SU-DHL-6 (cell line): Measurements from ENCODE around the gene SORCS2.
A peak's percentile ranks its signal among the peaks of the same experiment; 100 is the strongest.

Experiments
- H2AFZ ChIP-seq: fragments of 200-600 bp; sonication (generic); 2 replicates; pipeline ENCODE4 v1.6.1; 2014; ENCODE audit warnings: low read depth, mild to moderate bottlenecking, moderate library complexity, mixed read lengths, antibody characterized with exemption, low read length; ENCODE audit not compliant: severe bottlenecking
- H3F3A ChIP-seq: fragments of 200-600 bp; shearing (Covaris generic); 2 replicates; pipeline ENCODE4 v1.6.0; 2016; ENCODE audit warnings: antibody characterized with exemption, mild to moderate bottlenecking; ENCODE audit not compliant: insufficient read depth
- H3K27ac ChIP-seq: fragments of 200-600 bp; sonication (generic); 2 replicates; pipeline ENCODE4 v1.5.1; 2016; ENCODE audit warnings: low read depth, mild to moderate bottlenecking, low read length, moderate library complexity, mixed read lengths
- H3K27me3 ChIP-seq: fragments of 200-600 bp; sonication (generic), shearing (Covaris generic); 2 replicates; pipeline ENCODE4 v1.6.0; 2014; ENCODE audit warnings: mild to moderate bottlenecking, low read length
- H3K36me3 ChIP-seq: fragments of 200-600 bp; sonication (generic); 2 replicates; pipeline ENCODE4 v1.6.1; 2014; ENCODE audit warnings: mild to moderate bottlenecking, low read length, mixed read lengths
- H3K4me2 ChIP-seq: fragments of 300-600, 200-600 bp; shearing (Covaris generic), sonication (generic); 2 replicates; pipeline ENCODE4 v1.6.0; 2014; ENCODE audit warnings: low read length, low read depth, mild to moderate bottlenecking; ENCODE audit not compliant: poor library complexity, severe bottlenecking
- H3K4me3 ChIP-seq: fragments of 200-600 bp; sonication (generic); 2 replicates; pipeline ENCODE4 v1.5.1; 2014; ENCODE audit warnings: antibody characterized with exemption, low read length, mild to moderate bottlenecking, mixed read lengths; ENCODE audit not compliant: insufficient read depth, poor library complexity, severe bottlenecking
- H3K79me2 ChIP-seq: fragments of 200-600 bp; sonication (generic); 2 replicates; pipeline ENCODE4 v1.6.1; 2014; ENCODE audit warnings: mild to moderate bottlenecking, low read length, moderate library complexity; ENCODE audit not compliant: insufficient read depth
- H3K9ac ChIP-seq: fragments of 200-600 bp; sonication (generic); 2 replicates; pipeline ENCODE4 v1.7.0; 2014; ENCODE audit warnings: mild to moderate bottlenecking, low read length
- H3K9me2 ChIP-seq: fragments of 200-600 bp; sonication (generic); replicated peaks from 2 replicates; pipeline ENCODE4 v1.6.1; 2014; ENCODE audit warnings: low read length; ENCODE audit not compliant: insufficient read depth
- H3K9me3 ChIP-seq: fragments of 200-600 bp; sonication (generic); 2 replicates; pipeline ENCODE4 v1.6.1; 2014; ENCODE audit warnings: low read length, mixed read lengths; ENCODE audit not compliant: insufficient read depth
- H4K20me1 ChIP-seq: fragments of 200-600 bp; sonication (generic); 2 replicates; pipeline ENCODE4 v1.6.1; 2014; ENCODE audit warnings: low read depth, mild to moderate bottlenecking, antibody characterized with exemption, low read length, moderate library complexity, mixed read lengths
- EZH2phosphoT487 ChIP-seq: fragments of 200-600 bp; sonication (generic), shearing (Covaris generic); conservative IDR thresholded peaks from 2 replicates; pipeline ENCODE4 v1.6.1; 2018; ENCODE audit warnings: mild to moderate bottlenecking, antibody characterized with exemption, low read length, moderate library complexity, mixed read lengths
- TF ChIP-seq, protein P1 (sequence below): fragments of 200-600 bp; sonication (generic); IDR thresholded peaks from one replicate; pipeline ENCODE4 v1.5.1; 2017; ENCODE audit warnings: antibody characterized with exemption, mild to moderate bottlenecking, low read length, moderate library complexity; ENCODE audit not compliant: insufficient read depth, poor library complexity, severe bottlenecking

SORCS2 gene

GRCh38 chr4:7760228-7760627, 567.9 kb downstream of the SORCS2 start:
- H3K9ac ChIP-seq: no peak overlapping the region
- H3K36me3 ChIP-seq: no peaks in the 10 kb centered on the region
- no peaks in the 10 kb centered on the region for H3K27me3 ChIP-seq
- TF ChIP-seq EZH2phosphoT487: no peak
- TF ChIP-seq, protein P1, sequence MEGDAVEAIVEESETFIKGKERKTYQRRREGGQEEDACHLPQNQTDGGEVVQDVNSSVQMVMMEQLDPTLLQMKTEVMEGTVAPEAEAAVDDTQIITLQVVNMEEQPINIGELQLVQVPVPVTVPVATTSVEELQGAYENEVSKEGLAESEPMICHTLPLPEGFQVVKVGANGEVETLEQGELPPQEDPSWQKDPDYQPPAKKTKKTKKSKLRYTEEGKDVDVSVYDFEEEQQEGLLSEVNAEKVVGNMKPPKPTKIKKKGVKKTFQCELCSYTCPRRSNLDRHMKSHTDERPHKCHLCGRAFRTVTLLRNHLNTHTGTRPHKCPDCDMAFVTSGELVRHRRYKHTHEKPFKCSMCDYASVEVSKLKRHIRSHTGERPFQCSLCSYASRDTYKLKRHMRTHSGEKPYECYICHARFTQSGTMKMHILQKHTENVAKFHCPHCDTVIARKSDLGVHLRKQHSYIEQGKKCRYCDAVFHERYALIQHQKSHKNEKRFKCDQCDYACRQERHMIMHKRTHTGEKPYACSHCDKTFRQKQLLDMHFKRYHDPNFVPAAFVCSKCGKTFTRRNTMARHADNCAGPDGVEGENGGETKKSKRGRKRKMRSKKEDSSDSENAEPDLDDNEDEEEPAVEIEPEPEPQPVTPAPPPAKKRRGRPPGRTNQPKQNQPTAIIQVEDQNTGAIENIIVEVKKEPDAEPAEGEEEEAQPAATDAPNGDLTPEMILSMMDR: no peak
- no peaks in the 10 kb centered on the region for H4K20me1 ChIP-seq
- no peak overlapping the region for H2AFZ ChIP-seq
- no peaks in the 10 kb centered on the region for H3K9me2 ChIP-seq
- H3K9me3 ChIP-seq: no peaks in the 10 kb centered on the region
- H3K4me3 ChIP-seq: no peak overlapping the region
- H3F3A ChIP-seq: no peaks in the 10 kb centered on the region
- H3K27ac ChIP-seq: no peak overlapping the region
- H3K79me2 ChIP-seq: no peaks in the 10 kb centered on the region
- H3K4me2 ChIP-seq: no peak overlapping the region

DNA sequence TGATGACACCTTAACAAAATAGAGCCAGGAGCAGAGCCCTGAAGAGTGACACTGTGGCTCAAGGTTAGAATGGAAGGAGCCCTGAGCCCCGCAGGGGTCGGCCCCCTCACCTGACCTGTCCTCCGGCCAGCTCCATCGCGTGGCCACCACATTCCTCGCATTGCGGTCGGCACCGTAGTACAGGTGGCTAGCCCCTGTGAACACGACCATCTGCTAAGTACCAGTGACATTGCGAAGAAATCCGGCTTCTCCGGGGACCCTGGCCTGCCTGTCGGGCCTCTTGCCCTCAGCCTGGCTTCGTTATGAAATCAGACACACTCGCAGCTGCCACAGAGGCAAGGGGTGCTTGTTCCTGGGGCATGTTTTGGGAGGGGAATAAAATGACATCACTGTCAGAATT, 568.4 kb downstream of the SORCS2 start:
- Histone ChIP-seq H3K9ac (no peak overlapping the region), H3K4me3 (no peak overlapping the region), H2AFZ (no peak overlapping the region), H4K20me1 (no peaks in the 10 kb centered on the region), H3K27me3 (no peaks in the 10 kb centered on the region), H3K27ac (no peak overlapping the region), H3K9me3 (no peaks in the 10 kb centered on the region), H3F3A (no peaks in the 10 kb centered on the region), H3K9me2 (no peaks in the 10 kb centered on the region), H3K4me2 (no peak overlapping the region), H3K79me2 (no peaks in the 10 kb centered on the region), H3K36me3 (no peaks in the 10 kb centered on the region)
- TF ChIP-seq, protein P1: no peak
- TF ChIP-seq EZH2phosphoT487: no peak

DNA sequence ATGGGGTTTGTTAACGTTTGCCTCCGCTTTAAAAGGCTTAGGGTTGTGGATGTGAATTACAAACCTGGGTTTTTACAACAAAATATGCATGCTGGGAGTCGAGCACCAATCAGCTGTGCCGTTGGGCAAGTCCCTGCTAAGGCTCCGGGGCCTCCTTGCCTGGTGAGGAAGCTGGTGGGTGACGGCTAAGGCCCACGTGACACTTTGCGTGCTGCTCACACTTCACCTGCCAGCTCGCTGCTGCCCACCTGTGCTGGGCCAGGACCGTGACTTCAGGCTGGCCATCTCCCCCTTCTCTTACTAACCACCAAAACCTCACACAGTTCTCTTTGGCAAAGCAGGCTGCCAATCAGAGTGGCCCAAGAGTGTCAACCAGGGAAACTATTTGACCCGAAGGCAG, 569.0 kb downstream of the SORCS2 start:
- TF ChIP-seq EZH2phosphoT487: no peak
- TF ChIP-seq, protein P1: no peak
- Histone ChIP-seq H3K79me2 (no peaks in the 10 kb centered on the region), H2AFZ (no peak overlapping the region), H3K27me3 (no peaks in the 10 kb centered on the region), H3K9ac (no peak overlapping the region), H3K4me3 (no peak overlapping the region), H3K9me2 (no peaks in the 10 kb centered on the region), H4K20me1 (no peaks in the 10 kb centered on the region), H3K27ac (no peak overlapping the region), H3K36me3 (no peaks in the 10 kb centered on the region), H3K4me2 (no peak overlapping the region), H3K9me3 (no peaks in the 10 kb centered on the region), H3F3A (no peaks in the 10 kb centered on the region)

DNA sequence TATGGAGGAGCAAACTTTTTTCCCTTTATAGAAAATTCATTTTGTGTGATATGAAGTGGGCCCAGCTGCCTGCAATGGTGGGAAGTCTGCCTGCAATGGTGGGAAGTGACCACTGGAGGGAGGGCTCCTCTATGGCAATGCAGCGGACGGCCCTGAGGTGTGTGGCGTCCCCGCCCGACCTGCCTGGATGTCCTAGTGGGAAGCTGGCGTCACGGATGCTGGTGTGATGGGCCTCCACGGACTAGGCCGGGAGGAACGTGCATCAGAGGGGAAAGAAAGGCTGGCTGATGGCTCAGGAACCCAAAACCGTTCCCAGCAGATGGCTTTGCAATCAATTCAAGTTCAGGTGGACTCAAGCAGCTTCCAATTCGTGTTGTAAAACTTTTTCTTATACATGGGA, 569.4 kb downstream of the SORCS2 start:
- no peaks in the 10 kb centered on the region for H3K36me3 ChIP-seq
- no peak overlapping the region for H3K4me3 ChIP-seq
- no peaks in the 10 kb centered on the region for H3K9me2 ChIP-seq
- H3K27ac ChIP-seq: no peak overlapping the region
- H3K27me3 ChIP-seq: no peaks in the 10 kb centered on the region
- H3F3A ChIP-seq: no peaks in the 10 kb centered on the region
- H4K20me1 ChIP-seq: no peaks in the 10 kb centered on the region
- TF ChIP-seq, protein P1: peak; percentile 56
- no peak for TF ChIP-seq EZH2phosphoT487
- H3K9me3 ChIP-seq: no peaks in the 10 kb centered on the region
- H3K4me2 ChIP-seq: no peak overlapping the region
- H2AFZ ChIP-seq: no peak overlapping the region
- H3K9ac ChIP-seq: no peak overlapping the region
- no peaks in the 10 kb centered on the region for H3K79me2 ChIP-seq
